Kidney epithelial cell (primary cell): ENCODE results near the gene CYFIP1. TPM values are rescaled to one million over a fixed set of nuclear protein-coding genes. Genes with fewer than 3 reads are reported as not detected.

Experiments
- DNase-seq: peaks from one replicate; pipeline ENCODE4 v3.0.0-alpha.2; 2010; ENCODE audit warnings: low read depth
- H3K27me3 ChIP-seq: 2 replicates; pipeline ENCODE4 v1.6.0; 2011; ENCODE audit warnings: low read length; ENCODE audit not compliant: control insufficient read depth, insufficient read depth
- H3K36me3 ChIP-seq: 2 replicates; pipeline ENCODE4 v1.5.1; 2011; ENCODE audit warnings: low read length; ENCODE audit not compliant: control insufficient read depth, insufficient read depth
- H3K4me3 ChIP-seq: 2 replicates; pipeline ENCODE4 v1.5.1; 2011; ENCODE audit warnings: low read depth, mild to moderate bottlenecking, control low read depth, low read length
- total RNA-seq: library from RNA; depleted of rRNA; stranded (reverse); fragments of >200 nt; gene quantifications from 2 replicates; pipeline ENCODE4 v1.2.3, GENCODE V29; 2015
- TF ChIP-seq, protein P1 (sequence below): IDR thresholded peaks from 2 replicates; pipeline ENCODE4 v1.5.1; 2011; ENCODE audit warnings: mild to moderate bottlenecking, moderate library complexity, low read length, control low read depth, inconsistent platforms; ENCODE audit not compliant: insufficient read depth, poor library complexity, severe bottlenecking

CYFIP1 gene
- total RNA-seq, 1 donor from 2014 or later: 110 TPM

DNA sequence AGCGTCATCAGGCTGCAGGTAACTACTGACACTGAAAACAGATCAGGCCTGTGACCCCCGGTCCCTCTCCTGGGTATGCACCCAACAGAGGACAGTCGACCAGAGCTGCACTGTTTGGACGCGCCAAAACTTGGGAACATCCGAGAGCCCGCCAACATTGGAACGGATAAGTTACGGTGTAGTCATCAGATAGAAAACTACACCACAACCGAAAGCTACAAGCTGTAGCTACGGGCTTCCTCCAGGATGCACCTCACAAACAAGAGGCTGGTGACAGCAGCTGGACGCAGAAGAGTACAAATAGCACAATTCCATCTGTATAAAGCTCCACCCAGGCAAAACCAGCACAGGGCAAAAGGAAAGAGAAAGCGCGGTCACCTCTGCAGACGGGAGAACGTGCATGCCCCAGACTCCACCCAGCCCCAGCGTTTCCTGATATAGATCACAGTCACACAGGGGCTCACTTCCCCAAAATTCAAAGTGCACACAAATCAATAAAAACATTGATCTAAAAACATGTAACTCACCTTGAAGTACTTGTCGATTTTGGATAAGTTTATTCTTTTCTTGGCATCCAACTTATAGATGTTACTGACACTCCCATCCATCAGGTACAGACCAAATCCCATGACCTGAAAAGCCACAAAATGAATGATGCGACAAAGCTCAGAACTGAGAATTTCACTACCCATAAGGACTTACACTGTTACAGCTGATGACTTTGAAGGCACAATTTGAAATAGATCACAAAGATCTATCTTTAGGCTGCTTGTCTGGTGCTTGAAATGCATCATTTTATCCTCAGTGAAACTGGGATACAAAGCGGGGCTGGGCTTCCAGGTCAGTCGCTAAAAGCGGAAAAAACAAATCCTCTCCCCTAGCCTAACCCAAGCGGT, 43.3 kb downstream of the CYFIP1 start:
- Histone ChIP-seq H3K4me3 (no peak overlapping the region), H3K36me3 (no peaks in the 10 kb centered on the region), H3K27me3 (no peaks in the 10 kb centered on the region)
- no peak for DNase-seq
- TF ChIP-seq, protein P1, sequence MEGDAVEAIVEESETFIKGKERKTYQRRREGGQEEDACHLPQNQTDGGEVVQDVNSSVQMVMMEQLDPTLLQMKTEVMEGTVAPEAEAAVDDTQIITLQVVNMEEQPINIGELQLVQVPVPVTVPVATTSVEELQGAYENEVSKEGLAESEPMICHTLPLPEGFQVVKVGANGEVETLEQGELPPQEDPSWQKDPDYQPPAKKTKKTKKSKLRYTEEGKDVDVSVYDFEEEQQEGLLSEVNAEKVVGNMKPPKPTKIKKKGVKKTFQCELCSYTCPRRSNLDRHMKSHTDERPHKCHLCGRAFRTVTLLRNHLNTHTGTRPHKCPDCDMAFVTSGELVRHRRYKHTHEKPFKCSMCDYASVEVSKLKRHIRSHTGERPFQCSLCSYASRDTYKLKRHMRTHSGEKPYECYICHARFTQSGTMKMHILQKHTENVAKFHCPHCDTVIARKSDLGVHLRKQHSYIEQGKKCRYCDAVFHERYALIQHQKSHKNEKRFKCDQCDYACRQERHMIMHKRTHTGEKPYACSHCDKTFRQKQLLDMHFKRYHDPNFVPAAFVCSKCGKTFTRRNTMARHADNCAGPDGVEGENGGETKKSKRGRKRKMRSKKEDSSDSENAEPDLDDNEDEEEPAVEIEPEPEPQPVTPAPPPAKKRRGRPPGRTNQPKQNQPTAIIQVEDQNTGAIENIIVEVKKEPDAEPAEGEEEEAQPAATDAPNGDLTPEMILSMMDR: no peak

DNA sequence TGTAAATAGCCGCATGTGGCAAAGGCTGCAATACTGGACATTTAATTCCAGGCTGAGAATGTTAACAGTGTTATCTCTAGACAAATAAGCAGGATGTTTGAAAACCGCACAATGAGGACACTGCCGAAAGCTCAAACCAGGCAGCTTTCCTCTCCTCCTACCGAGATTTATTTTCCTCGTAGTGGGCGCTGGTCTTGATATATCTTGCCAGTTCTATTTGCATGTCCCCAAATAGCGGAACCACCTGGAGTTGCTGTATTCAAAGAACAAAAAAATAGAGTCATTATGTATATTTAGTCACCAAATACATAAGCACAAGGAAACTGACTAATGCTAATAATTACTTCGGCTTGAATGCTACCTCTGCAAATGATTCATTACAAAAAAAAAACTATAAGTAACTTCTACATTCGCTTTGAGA, 46.5 kb downstream of the CYFIP1 start:
- no peaks in the 10 kb centered on the region for H3K27me3 ChIP-seq
- H3K4me3 ChIP-seq: no peak overlapping the region
- TF ChIP-seq, protein P1: no peak
- H3K36me3 ChIP-seq: no peaks in the 10 kb centered on the region
- no peak for DNase-seq

DNA sequence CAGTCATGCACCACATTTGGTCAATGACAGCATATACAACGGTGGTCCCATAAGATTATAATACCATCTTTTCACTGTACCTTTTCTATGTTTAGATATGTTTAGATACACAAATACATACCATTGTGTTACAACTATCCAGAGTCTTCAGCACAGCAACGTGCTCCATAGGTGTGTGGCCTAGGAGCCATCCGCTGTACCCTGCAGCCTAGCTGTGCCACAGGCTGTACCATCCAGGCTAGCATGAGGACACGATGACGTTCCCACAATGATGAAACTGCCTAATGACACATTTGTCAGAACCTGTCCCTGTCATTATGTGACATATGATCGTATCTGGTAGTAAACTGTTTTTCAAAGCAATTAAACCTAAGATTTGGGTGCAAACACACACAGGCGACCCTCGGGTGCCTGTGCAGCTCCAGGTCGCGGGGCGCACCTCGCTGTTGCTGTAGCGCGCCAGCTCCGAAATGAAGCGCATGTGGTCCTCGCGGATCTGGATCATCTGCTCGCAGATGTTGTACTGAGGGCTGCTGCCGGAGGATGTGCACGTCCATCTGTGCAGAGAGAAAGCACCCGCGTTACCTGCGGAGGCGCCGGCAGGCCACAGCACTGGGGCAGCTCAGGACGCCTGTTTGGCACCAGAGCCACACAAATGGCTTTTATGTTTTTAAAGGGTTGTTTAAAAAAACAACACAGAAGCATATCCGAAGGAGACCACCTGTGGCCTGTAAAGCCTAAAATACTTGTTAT, 48.2 kb downstream of the CYFIP1 start:
- Histone ChIP-seq H3K27me3 (no peaks in the 10 kb centered on the region), H3K4me3 (no peak overlapping the region), H3K36me3 (no peaks in the 10 kb centered on the region)
- no peak for DNase-seq
- TF ChIP-seq, protein P1: no peak

DNA sequence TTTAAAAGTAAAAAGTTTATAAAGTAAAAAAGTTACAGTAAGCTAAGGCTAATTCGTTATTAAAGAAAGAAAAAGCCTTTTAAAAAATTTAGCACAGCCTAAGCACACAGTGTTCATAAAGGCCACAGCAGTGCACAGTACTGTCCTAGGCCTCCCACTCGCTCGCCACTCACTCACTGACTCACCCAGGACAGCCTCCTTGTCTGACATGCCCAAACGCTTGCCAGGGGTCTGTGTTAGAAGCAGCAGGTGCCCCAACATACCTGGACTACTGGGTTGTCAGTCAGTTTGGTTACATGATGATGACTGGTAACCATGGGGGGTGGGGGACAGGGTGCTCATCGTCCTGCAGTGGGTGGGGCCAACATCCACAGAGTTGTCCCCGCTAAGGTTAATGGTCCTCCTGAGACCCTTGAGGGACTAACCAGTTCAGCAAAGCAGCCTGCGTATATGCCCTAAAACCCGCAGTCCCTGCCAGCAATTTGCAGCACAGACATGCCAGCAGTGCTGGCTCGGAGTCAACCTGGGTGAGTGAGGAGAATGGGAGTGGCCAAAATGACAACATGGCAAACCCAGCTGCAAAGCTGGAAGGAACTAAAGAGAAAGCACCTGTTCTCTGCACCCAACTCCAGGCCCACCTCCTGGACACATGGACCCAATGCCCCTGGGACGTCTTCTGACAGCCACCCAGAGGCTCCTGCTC, 49.2 kb downstream of the CYFIP1 start:
- Histone ChIP-seq H3K4me3 (no peak overlapping the region), H3K27me3 (no peaks in the 10 kb centered on the region), H3K36me3 (no peaks in the 10 kb centered on the region)
- no peak for DNase-seq
- TF ChIP-seq, protein P1: no peak

DNA sequence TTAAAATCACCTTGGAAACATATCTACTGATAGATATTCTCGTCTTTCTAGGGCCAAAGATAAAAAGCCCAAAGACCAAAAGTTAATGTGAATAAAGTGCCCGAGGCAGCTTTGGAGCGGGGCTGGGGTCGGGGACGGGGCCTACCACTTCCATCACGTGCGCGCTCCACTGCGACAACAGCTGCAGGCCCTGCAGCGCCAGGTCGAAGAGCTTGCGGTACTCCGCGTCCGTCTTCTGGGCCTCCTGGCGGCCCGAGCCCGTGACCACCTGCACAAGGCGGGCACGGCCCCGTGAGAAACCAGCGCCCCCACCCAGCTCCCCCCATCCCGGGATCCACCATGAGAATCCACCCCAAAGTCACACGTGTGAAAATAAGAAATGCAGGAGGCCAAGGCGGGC, 52.4 kb downstream of the CYFIP1 start:
- TF ChIP-seq, protein P1: no peak
- no peak for DNase-seq
- Histone ChIP-seq H3K4me3 (no peak overlapping the region), H3K27me3 (no peaks in the 10 kb centered on the region), H3K36me3 (no peaks in the 10 kb centered on the region)
